Measurements from ENCODE around the gene RHD.
"Not testable (repeated sequence)": the region's sequence is repeated elsewhere in the genome, so short reads cannot be mapped to it uniquely, and the experiment has no call there.

RHD gene

DNA sequence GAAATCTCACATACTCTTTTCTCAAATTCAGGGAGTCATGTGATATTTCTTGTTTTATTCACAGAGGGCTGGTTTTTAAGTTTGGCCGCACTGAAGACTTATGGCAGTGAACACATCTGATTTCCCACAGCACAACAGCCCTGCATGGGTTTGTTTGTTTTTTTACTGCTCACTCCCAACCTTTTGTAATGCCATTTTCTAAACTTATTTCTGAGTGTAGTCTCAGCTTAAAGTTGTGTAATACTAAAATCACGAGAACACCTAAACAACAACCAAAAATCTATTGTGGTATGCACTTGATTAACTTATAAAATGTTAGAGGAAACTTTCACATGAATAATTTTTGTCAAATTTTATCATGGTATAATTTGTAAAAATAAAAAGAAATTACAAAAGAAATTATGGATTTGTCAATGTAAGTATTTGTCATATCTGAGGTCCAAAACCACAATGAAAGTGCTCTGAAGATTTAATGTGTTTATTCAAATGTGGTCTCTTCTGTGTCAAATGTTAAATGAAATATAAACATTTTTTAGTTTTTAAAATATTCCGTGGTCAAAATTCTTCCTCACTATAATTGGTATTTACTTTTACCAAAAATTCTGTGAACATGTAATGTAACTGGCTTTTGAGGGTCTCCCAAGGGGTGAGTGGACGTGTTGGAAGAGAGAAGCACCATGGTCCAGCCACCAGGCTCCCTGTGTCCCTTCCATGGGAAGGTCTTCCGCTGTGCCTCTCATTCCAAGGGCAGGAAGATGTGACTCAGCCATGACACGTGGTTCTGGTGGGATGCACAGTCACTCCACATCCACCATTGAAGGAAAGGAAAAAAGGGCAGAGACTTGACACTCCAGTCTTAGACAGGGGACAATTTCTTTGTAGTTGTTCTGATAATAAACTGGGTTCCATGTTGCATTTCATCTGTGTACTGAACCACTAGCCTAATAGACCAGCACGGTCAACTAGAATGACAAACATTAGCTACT, 88.6 kb downstream of the RHD start:
- DNase-seq: no peak

DNA sequence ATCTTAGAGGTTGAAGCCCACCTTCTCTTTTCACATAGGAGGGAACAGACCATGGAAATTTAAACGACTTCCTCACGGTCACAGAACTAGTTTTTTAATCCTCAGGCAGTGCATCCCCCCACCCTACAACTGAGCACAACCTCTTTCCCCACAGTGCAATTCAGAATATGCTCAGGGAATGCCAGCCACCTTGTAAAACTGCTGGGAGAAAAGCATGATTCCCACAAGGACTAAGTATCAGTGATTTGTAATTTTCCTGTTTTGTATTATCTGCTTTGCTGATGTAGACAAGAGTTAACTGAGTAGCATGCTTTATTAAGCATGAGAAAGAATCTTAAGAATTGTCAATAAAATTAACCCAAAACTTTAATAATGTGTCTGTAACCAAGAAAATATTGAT, 89.6 kb downstream of the RHD start:
- DNase-seq: no peak

GRCh38 chr1:25362634-25363559, 90.6 kb downstream of the RHD start:
- DNase-seq: not testable (repeated sequence)

GRCh38 chr1:25369241-25369640, 96.9 kb downstream of the RHD start:
- no peak for DNase-seq

DNA sequence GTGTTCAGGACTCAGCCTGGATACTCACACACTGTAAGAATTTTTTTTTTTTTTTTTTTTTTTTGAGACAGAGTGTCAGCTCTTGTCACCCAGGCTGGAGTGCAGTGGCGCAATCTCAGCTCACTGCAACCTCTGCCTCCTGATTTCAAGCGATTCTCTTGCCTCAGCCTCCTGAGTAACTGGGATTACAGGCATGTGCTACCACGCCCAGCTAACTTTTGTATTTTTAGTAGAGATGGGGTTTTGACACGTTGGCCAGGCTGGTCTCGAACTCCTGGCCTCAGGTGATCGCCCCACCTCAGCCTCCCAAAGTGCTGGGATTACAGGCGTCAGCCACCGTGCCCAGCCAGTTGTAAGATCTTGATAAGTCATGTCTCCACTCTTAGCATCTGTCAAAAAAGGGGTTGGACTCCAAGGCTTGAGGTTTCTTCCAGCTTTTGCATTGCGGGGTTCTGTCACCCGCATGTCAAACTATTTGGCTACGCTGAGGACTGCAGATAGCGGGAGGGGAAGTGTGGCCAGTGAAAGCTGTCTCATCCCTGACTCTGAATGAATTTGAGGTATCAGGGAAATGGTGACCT, 97.5 kb downstream of the RHD start:
- DNase-seq: not testable (repeated sequence)

DNA sequence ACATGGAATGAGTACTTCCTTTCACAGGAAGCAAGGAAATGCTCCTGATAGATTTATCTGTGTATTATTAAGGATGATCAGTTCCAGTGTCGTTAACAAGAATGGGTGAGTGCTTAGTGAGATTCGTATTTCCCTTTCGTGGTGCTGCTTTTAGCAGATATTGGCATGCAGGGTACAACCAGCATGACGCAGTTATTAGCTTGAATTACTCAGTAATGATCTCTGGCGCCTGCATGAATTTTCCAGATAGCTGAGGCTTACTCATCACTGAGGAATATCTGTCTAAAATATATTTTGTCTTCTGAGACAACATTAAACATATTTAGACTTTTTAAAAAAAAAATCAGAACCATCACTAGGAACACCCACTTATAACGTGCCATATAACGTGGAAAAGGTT, 99.4 kb downstream of the RHD start:
- not testable (repeated sequence) for DNase-seq

DNA sequence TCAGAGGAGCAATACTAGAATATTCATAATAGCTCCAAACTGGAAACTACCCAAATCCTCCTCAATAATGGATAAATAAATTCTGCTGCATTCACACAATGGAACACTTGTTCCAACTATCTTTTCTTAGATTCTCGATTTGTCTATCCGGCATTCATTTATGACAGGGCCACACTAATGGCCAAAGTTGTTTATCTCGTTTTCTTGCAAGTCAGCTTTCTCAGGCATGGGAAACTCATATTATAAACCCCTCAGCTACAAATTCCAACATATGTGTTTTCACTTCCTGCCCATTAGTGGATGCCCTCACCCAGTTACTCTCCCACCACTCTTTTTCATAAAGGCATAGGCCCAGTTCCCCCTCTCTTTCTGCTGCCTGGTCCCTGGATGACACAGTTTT, 106.1 kb downstream of the RHD start:
- not testable (repeated sequence) for DNase-seq

Measured in NCI-H2081 (cell line).